ENCODE data around the gene PYY.
"Not testable (repeated sequence)": the region's sequence is repeated elsewhere in the genome, so short reads cannot be mapped to it uniquely, and the experiment has no call there.

Gene PYY

GRCh38 chr17:43986225-43986981, 32.7 kb upstream of the PYY start:
- no peaks in the 10 kb centered on the region for H3K4me1 Mint-ChIP-seq (ENCODE audit: low read depth)
- H3K27ac Mint-ChIP-seq: no peak overlapping the region
- no peaks in the 10 kb centered on the region for H3K9me3 Mint-ChIP-seq
- H3K27me3 Mint-ChIP-seq (ENCODE audit: low read depth): peaks cover 57% of the 10 kb centered on the region
- DNase-seq (ENCODE audit: low spot score): no peak
- no peak overlapping the region for H3K4me3 Mint-ChIP-seq
- no peaks in the 10 kb centered on the region for H3K36me3 Mint-ChIP-seq (ENCODE audit: low read depth)

GRCh38 chr17:43984521-43984920, 30.8 kb upstream of the PYY start:
- H3K4me3 Mint-ChIP-seq: no peak overlapping the region
- H3K36me3 Mint-ChIP-seq (ENCODE audit: low read depth): no peaks in the 10 kb centered on the region
- H3K27ac Mint-ChIP-seq: no peak overlapping the region
- H3K27me3 Mint-ChIP-seq (ENCODE audit: low read depth): peaks cover 64% of the 10 kb centered on the region
- no peaks in the 10 kb centered on the region for H3K9me3 Mint-ChIP-seq
- H3K4me1 Mint-ChIP-seq (ENCODE audit: low read depth): no peaks in the 10 kb centered on the region
- DNase-seq (ENCODE audit: low spot score): no peak

GRCh38 chr17:43983515-43984411, 30.0 kb upstream of the PYY start:
- Mint-ChIP-seq H3K9me3 (no peaks in the 10 kb centered on the region), H3K27ac (no peak overlapping the region), H3K36me3 (ENCODE audit: low read depth) (no peaks in the 10 kb centered on the region), H3K27me3 (ENCODE audit: low read depth) (peaks cover 64% of the 10 kb centered on the region), H3K4me1 (ENCODE audit: low read depth) (no peaks in the 10 kb centered on the region), H3K4me3 (peak overlapping the region; percentile 52)
- no peak for DNase-seq (ENCODE audit: low spot score)

- Mint-ChIP-seq H3K4me3 (no peak overlapping the region), H3K4me1 (ENCODE audit: low read depth) (no peaks in the 10 kb centered on the region), H3K27me3 (ENCODE audit: low read depth) (peaks cover 59% of the 10 kb centered on the region), H3K36me3 (ENCODE audit: low read depth) (no peaks in the 10 kb centered on the region), H3K9me3 (no peaks in the 10 kb centered on the region), H3K27ac (no peak overlapping the region)
- no peak for DNase-seq (ENCODE audit: low spot score)
These were observed 29.4 kb upstream of the PYY start for GRCh38 chr17:43983196-43983514.

- H3K4me1 Mint-ChIP-seq (ENCODE audit: low read depth): no peaks in the 10 kb centered on the region
- peaks cover 56% of the 10 kb centered on the region for H3K27me3 Mint-ChIP-seq (ENCODE audit: low read depth)
- no peak overlapping the region for H3K4me3 Mint-ChIP-seq
- no peak overlapping the region for H3K27ac Mint-ChIP-seq
- no peaks in the 10 kb centered on the region for H3K9me3 Mint-ChIP-seq
- H3K36me3 Mint-ChIP-seq (ENCODE audit: low read depth): no peaks in the 10 kb centered on the region
- DNase-seq (ENCODE audit: low spot score): no peak
These were observed 28.4 kb upstream of the PYY start for GRCh38 chr17:43982171-43982570.

GRCh38 chr17:43979671-43980070, 25.9 kb upstream of the PYY start:
- Mint-ChIP-seq H3K9me3 (no peaks in the 10 kb centered on the region), H3K27ac (no peak overlapping the region), H3K4me3 (no peak overlapping the region), H3K36me3 (ENCODE audit: low read depth) (no peaks in the 10 kb centered on the region), H3K4me1 (ENCODE audit: low read depth) (no peaks in the 10 kb centered on the region), H3K27me3 (ENCODE audit: low read depth) (peaks cover 45% of the 10 kb centered on the region)
- DNase-seq (ENCODE audit: low spot score): no peak

GRCh38 chr17:43979011-43979410, 25.3 kb upstream of the PYY start:
- Mint-ChIP-seq H3K27me3 (ENCODE audit: low read depth) (peaks cover 42% of the 10 kb centered on the region), H3K4me1 (ENCODE audit: low read depth) (no peaks in the 10 kb centered on the region), H3K4me3 (no peak overlapping the region), H3K9me3 (no peaks in the 10 kb centered on the region), H3K36me3 (ENCODE audit: low read depth) (no peaks in the 10 kb centered on the region), H3K27ac (no peak overlapping the region)
- no peak for DNase-seq (ENCODE audit: low spot score)

- no peaks in the 10 kb centered on the region for H3K9me3 Mint-ChIP-seq
- H3K4me3 Mint-ChIP-seq: no peak overlapping the region
- no peaks in the 10 kb centered on the region for H3K36me3 Mint-ChIP-seq (ENCODE audit: low read depth)
- no peak overlapping the region for H3K27ac Mint-ChIP-seq
- H3K4me1 Mint-ChIP-seq (ENCODE audit: low read depth): no peaks in the 10 kb centered on the region
- DNase-seq (ENCODE audit: low spot score): no peak
- peaks cover 40% of the 10 kb centered on the region for H3K27me3 Mint-ChIP-seq (ENCODE audit: low read depth)
These were observed 24.3 kb upstream of the PYY start for GRCh38 chr17:43978078-43978477.

- H3K4me1 Mint-ChIP-seq (ENCODE audit: low read depth): no peaks in the 10 kb centered on the region
- H3K27ac Mint-ChIP-seq: no peak overlapping the region
- DNase-seq (ENCODE audit: low spot score): no peak
- peaks cover 31% of the 10 kb centered on the region for H3K27me3 Mint-ChIP-seq (ENCODE audit: low read depth)
- H3K36me3 Mint-ChIP-seq (ENCODE audit: low read depth): no peaks in the 10 kb centered on the region
- no peak overlapping the region for H3K4me3 Mint-ChIP-seq
- no peaks in the 10 kb centered on the region for H3K9me3 Mint-ChIP-seq
These were observed 23.5 kb upstream of the PYY start for GRCh38 chr17:43976963-43977837.

GRCh38 chr17:43975898-43976297, 22.2 kb upstream of the PYY start:
- H3K9me3 Mint-ChIP-seq: no peaks in the 10 kb centered on the region
- H3K27me3 Mint-ChIP-seq (ENCODE audit: low read depth): peaks cover 22% of the 10 kb centered on the region
- peaks cover 3% of the 10 kb centered on the region for H3K4me1 Mint-ChIP-seq (ENCODE audit: low read depth)

GRCh38 chr17:43974382-43975266, 20.9 kb upstream of the PYY start:
- H3K36me3 Mint-ChIP-seq (ENCODE audit: low read depth): no peaks in the 10 kb centered on the region
- H3K27ac Mint-ChIP-seq: no peak overlapping the region
- DNase-seq (ENCODE audit: low spot score): no peak
- peaks cover 18% of the 10 kb centered on the region for H3K27me3 Mint-ChIP-seq (ENCODE audit: low read depth)
- no peaks in the 10 kb centered on the region for H3K9me3 Mint-ChIP-seq
- no peak overlapping the region for H3K4me3 Mint-ChIP-seq
- peaks cover 3% of the 10 kb centered on the region for H3K4me1 Mint-ChIP-seq (ENCODE audit: low read depth)

More at GRCh38 chr17:43975898-43976297, 22.2 kb upstream of the PYY start:
- Mint-ChIP-seq H3K4me3 (no peak overlapping the region), H3K27ac (no peak overlapping the region), H3K36me3 (ENCODE audit: low read depth) (no peaks in the 10 kb centered on the region)
- no peak for DNase-seq (ENCODE audit: low spot score)

GRCh38 chr17:43972444-43973212, 18.9 kb upstream of the PYY start:
- H3K4me1 Mint-ChIP-seq (ENCODE audit: low read depth); H3K9me3 Mint-ChIP-seq; H3K27ac Mint-ChIP-seq; H3K36me3 Mint-ChIP-seq (ENCODE audit: low read depth); DNase-seq (ENCODE audit: low spot score); H3K4me3 Mint-ChIP-seq: not testable (repeated sequence)
- H3K27me3 Mint-ChIP-seq (ENCODE audit: low read depth): peaks cover 14% of the 10 kb centered on the region
